H1 (cell line): ENCODE results near the gene SFTPA2. TPM values are rescaled to one million over a fixed set of nuclear protein-coding genes. Genes with fewer than 3 reads are reported as not detected.
"Not testable (repeated sequence)": the region's sequence is repeated elsewhere in the genome, so short reads cannot be mapped to it uniquely, and the experiment has no call there.

Experiments used
- CTCF ChIA-PET: fragments of 300-600 bp; sonication (Branson Sonifier 250); formaldehyde crosslinking; loops from one replicate; lab custom pipeline; 2021; ENCODE audit not compliant: partially characterized antibody; lab: Charles Lee
- POLR2A ChIA-PET: fragments of 300-600 bp; sonication (Branson Sonifier 250); formaldehyde crosslinking; loops from one replicate; lab custom pipeline; 2021; ENCODE audit warnings: inconsistent platforms; ENCODE audit not compliant: partially characterized antibody; lab: Charles Lee
- DNase-seq, 2 experiments: peaks; one replicate each; pipeline versions ENCODE4 v3.0.0 to v3.0.0-alpha.2; 2010 to 2022; ENCODE audit warnings: low spot score in 2 of 2, low read depth in 1 of 2, mixed read lengths in 1 of 2
- FAIRE-seq: peaks from 2 replicates; lab custom pipeline; 2011; peaks lifted over from hg19 to GRCh38; lab: Jason Lieb, UNC
- H2AFZ ChIP-seq: 2 replicates; pipeline ENCODE4 v1.8.1; 2012; ENCODE audit warnings: low read length, inconsistent platforms
- H2AK5ac ChIP-seq: 2 replicates; pipeline ENCODE4 v1.6.1; 2013; ENCODE audit warnings: low read depth, low read length
- H2BK120ac ChIP-seq: replicated peaks from 2 replicates; pipeline ENCODE3; 2013; ENCODE audit warnings: low read depth, low read length, inconsistent platforms
- H2BK12ac ChIP-seq: 2 replicates; pipeline ENCODE4 v1.6.1; 2013; ENCODE audit warnings: low read depth, low read length
- H2BK15ac ChIP-seq: 2 replicates; pipeline ENCODE4 v1.6.1; 2013; ENCODE audit warnings: low read length
- H2BK20ac ChIP-seq: 2 replicates; pipeline ENCODE4 v1.6.1; 2013; ENCODE audit warnings: low read length
- H2BK5ac ChIP-seq: 2 replicates; pipeline ENCODE4 v1.6.1; 2013; ENCODE audit warnings: low read depth, low read length
- H3K14ac ChIP-seq: 2 replicates; pipeline ENCODE4 v1.6.1; 2013; ENCODE audit warnings: inconsistent platforms; ENCODE audit not compliant: insufficient read length
- H3K18ac ChIP-seq: 2 replicates; pipeline ENCODE4 v1.6.1; 2013; ENCODE audit warnings: low read length; ENCODE audit errors: extremely low read depth
- H3K23ac ChIP-seq: 2 replicates; pipeline ENCODE4 v1.6.1; 2013; ENCODE audit warnings: inconsistent platforms; ENCODE audit not compliant: insufficient read length
- H3K23me2 ChIP-seq: 2 replicates; pipeline ENCODE4 v1.6.1; 2013; ENCODE audit warnings: low read depth, low read length
- H3K27ac ChIP-seq: 2 replicates; pipeline ENCODE4 v1.6.1; 2011; ENCODE audit warnings: low read depth, low read length, inconsistent platforms
- H3K27me3 ChIP-seq, 4 experiments: replicated peaks in 1 of 4; 1 replicate in 1 of 4; 2 replicates in 3 of 4; pipeline versions ENCODE4 v1.6.1 to v1.8.1; 2011 to 2013; ENCODE audit warnings: low read length in 3 of 4, mild to moderate bottlenecking in 3 of 4, inconsistent platforms in 2 of 4, mixed read lengths in 2 of 4, moderate library complexity in 1 of 4; ENCODE audit not compliant: control insufficient read depth in 3 of 4, insufficient read depth in 3 of 4; ENCODE audit errors: extremely low read depth in 1 of 4
- H3K36me3 ChIP-seq, 4 experiments: 2 replicates each; pipeline versions ENCODE4 v1.6.1 to v1.8.1; 2011 to 2013; ENCODE audit warnings: mild to moderate bottlenecking in 4 of 4, low read length in 3 of 4, moderate library complexity in 2 of 4, control low read depth in 1 of 4, inconsistent platforms in 1 of 4; ENCODE audit not compliant: insufficient read depth in 4 of 4, control insufficient read depth in 2 of 4
- H3K4ac ChIP-seq: replicated peaks from 2 replicates; pipeline ENCODE3; 2013; ENCODE audit warnings: low read length, low read depth, mixed read lengths, inconsistent platforms; ENCODE audit not compliant: insufficient read length
- H3K4me1 ChIP-seq, 4 experiments: replicated peaks in 1 of 4; 1 replicate in 1 of 4; 2 replicates in 3 of 4; pipeline versions ENCODE4 v1.6.1 to v1.8.1; 2011 to 2013; ENCODE audit warnings: low read length in 3 of 4, inconsistent platforms in 2 of 4, mixed read lengths in 1 of 4; ENCODE audit not compliant: insufficient read depth in 4 of 4, control insufficient read depth in 3 of 4
- H3K4me2 ChIP-seq, 2 experiments: 2 replicates each; pipeline versions ENCODE4 v1.6.1 to v1.8.1; 2011 to 2013; ENCODE audit warnings: low read depth in 2 of 2, low read length in 2 of 2, control low read depth in 1 of 2, inconsistent platforms in 1 of 2, mild to moderate bottlenecking in 1 of 2; ENCODE audit not compliant: insufficient read depth in 1 of 2
- H3K4me3 ChIP-seq, 4 experiments: fragments of 200-600, 300-600 bp in 1 of 4; sonication (generic), shearing (Covaris generic), sonication (Bioruptor Twin) in 1 of 4; 2 replicates each; pipeline versions ENCODE4 v1.5.1 to v1.8.1; 2011 to 2016; ENCODE audit warnings: low read length in 4 of 4, low read depth in 3 of 4, control low read depth in 2 of 4, inconsistent platforms in 2 of 4, mild to moderate bottlenecking in 2 of 4, mixed read lengths in 1 of 4, moderate library complexity in 1 of 4; ENCODE audit not compliant: insufficient read depth in 2 of 4; ENCODE audit errors: extremely low read depth in 1 of 4
- H3K56ac ChIP-seq: replicated peaks from 2 replicates; pipeline ENCODE3; 2013; ENCODE audit warnings: low read depth, mild to moderate bottlenecking, mixed read lengths, low read length, inconsistent platforms; ENCODE audit not compliant: insufficient read length
- H3K79me1 ChIP-seq: 2 replicates; pipeline ENCODE4 v1.6.1; 2013; ENCODE audit warnings: low read depth, low read length, control low read depth
- H3K79me2 ChIP-seq, 2 experiments: 2 replicates each; pipeline versions ENCODE4 v1.6.1 to v1.8.1; 2012 to 2013; ENCODE audit warnings: low read length in 2 of 2, mild to moderate bottlenecking in 2 of 2, inconsistent platforms in 1 of 2; ENCODE audit not compliant: insufficient read depth in 2 of 2, control insufficient read depth in 1 of 2
- H3K9ac ChIP-seq, 4 experiments: replicated peaks in 1 of 4; 1 replicate in 1 of 4; 2 replicates in 3 of 4; pipeline versions ENCODE4 v1.6.1 to v1.8.1; 2011 to 2013; ENCODE audit warnings: low read depth in 3 of 4, low read length in 3 of 4, control low read depth in 2 of 4, mild to moderate bottlenecking in 2 of 4, moderate library complexity in 2 of 4, inconsistent platforms in 1 of 4; ENCODE audit errors: extremely low read depth in 1 of 4
- H3K9me3 ChIP-seq, 2 experiments: 2 replicates each; pipeline versions ENCODE4 v1.6.1 to v1.8.1; 2012 to 2013; ENCODE audit warnings: mild to moderate bottlenecking in 2 of 2, moderate library complexity in 2 of 2, control low read depth in 1 of 2, inconsistent platforms in 1 of 2, low read depth in 1 of 2, low read length in 1 of 2, mixed read lengths in 1 of 2; ENCODE audit not compliant: insufficient read depth in 2 of 2
- H4K20me1 ChIP-seq, 2 experiments: replicated peaks in 1 of 2; 2 replicates each; pipeline versions ENCODE3 to v1.8.1; 2011 to 2013; ENCODE audit warnings: inconsistent platforms in 2 of 2, low read length in 2 of 2, mild to moderate bottlenecking in 1 of 2; ENCODE audit not compliant: insufficient read depth in 2 of 2, control insufficient read depth in 1 of 2
- H4K5ac ChIP-seq: 2 replicates; pipeline ENCODE4 v1.6.1; 2013; ENCODE audit warnings: low read length, low read depth, mixed read lengths, inconsistent platforms; ENCODE audit not compliant: insufficient read length
- H4K8ac ChIP-seq: 2 replicates; pipeline ENCODE4 v1.8.0; 2013; ENCODE audit warnings: mild to moderate bottlenecking, moderate library complexity, low read length, inconsistent platforms; ENCODE audit not compliant: insufficient read depth; ENCODE audit errors: extremely low read depth
- H4K91ac ChIP-seq: replicated peaks from 2 replicates; pipeline ENCODE3; 2013; ENCODE audit warnings: low read length, mixed read lengths, inconsistent platforms; ENCODE audit not compliant: insufficient read length
- WGBS, 2 experiments: shearing (Covaris generic) in 1 of 2; methylation state at CpG; one replicate each; pipeline versions ENCODE4 v1.1.6 to v1.1.7; 2013 to 2015; ENCODE audit warnings: low lambda C conversion rate in 2 of 2, mixed read lengths in 2 of 2, inconsistent platforms in 1 of 2, low coverage in 1 of 2, missing lambda C conversion rate in 1 of 2; ENCODE audit not compliant: insufficient replicate concordance in 2 of 2, insufficient coverage in 1 of 2, insufficient read length in 1 of 2; ENCODE audit errors: extremely low coverage in 1 of 2, missing lambda C conversion rate in 1 of 2; 5-methylcytosine and 5-hydroxymethylcytosine counted together
- polyA plus RNA-seq, 7 experiments: library from polyadenylated mRNA; depleted of rRNA in 3 of 7; stranded (reverse) in 5 of 7; unstranded in 2 of 7; fragments of >200 nt in 5 of 7; fragments of 200-250 nt in 2 of 7; gene quantifications; 1 replicate in 5 of 7; 2 replicates in 1 of 7; 4 replicates in 1 of 7; pipeline versions ENCODE4 v1.2.1 to v1.2.3, GENCODE V29; 2011 to 2013; ENCODE audit warnings: missing spikeins in 2 of 7, mixed read lengths in 2 of 7
- total RNA-seq: library from RNA; stranded (reverse); fragmentation: NEBNext Ultra II Directional; extraction: Animal tissue kit (Norgen Biotek cat#: 25700); gene quantifications from 2 replicates; pipeline ENCODE4 v1.2.1, GENCODE V29; 2021

The SFTPA2 gene
- total and polyA plus RNA-seq, 2 of the 8 experiments (the other 6 are each of a cell fraction or from before 2014, with no cell fraction given) = not detected

- H4K91ac ChIP-seq, POLR2A ChIA-PET, H3K36me3 ChIP-seq, FAIRE-seq, H3K18ac ChIP-seq, H3K23ac ChIP-seq, H3K4ac ChIP-seq, H2BK20ac ChIP-seq, H4K8ac ChIP-seq, H3K79me2 ChIP-seq, H3K23me2 ChIP-seq, H2BK12ac ChIP-seq, H2AK5ac ChIP-seq, H2BK15ac ChIP-seq, H3K9ac ChIP-seq, DNase-seq, H4K20me1 ChIP-seq, H2BK5ac ChIP-seq, H3K14ac ChIP-seq, H3K56ac ChIP-seq, H3K4me1 ChIP-seq, H3K4me2 ChIP-seq, H3K4me3 ChIP-seq, H2BK120ac ChIP-seq, H3K27me3 ChIP-seq, H3K27ac ChIP-seq, H3K79me1 ChIP-seq, H4K5ac ChIP-seq, H2AFZ ChIP-seq, H3K9me3 ChIP-seq: not testable (repeated sequence)
- CTCF ChIA-PET = interaction anchor here (1.0 kb wide), 1 partner anchor 11 kb away, joined by 3 read pairs; no protein-coding TSS in a partner anchor
- 87% methylated on average over 3 of the region's 4 CpGs; no CpG with 5 or more reads in 1 of the 2 experiments for WGBS, 2 experiments
Observed at GRCh38 chr10:79508245-79508644, 52.0 kb downstream of the SFTPA2 start.
